Frontal cortex (tissue), 4 donors: ENCODE results near the gene AMIGO3. TPM values are rescaled to one million over a fixed set of nuclear protein-coding genes. Genes with fewer than 3 reads are reported as not detected.
"Not testable (repeated sequence)": the region's sequence is repeated elsewhere in the genome, so short reads cannot be mapped to it uniquely, and the experiment has no call there.

Source experiments
- DNase-seq, 2 donors: peaks; one replicate each; pipeline ENCODE4 v3.0.0; 2012; ENCODE audit warnings: low spot score in 2 of 2
- FAIRE-seq: peaks from 2 replicates; lab custom pipeline; 2012; peaks lifted over from hg19 to GRCh38; lab: Jason Lieb, UNC
- total RNA-seq: library from RNA; depleted of rRNA; stranded (reverse); fragments of >200 nt; gene quantifications from one replicate; pipeline ENCODE4 v1.2.3, GENCODE V29; 2014
- donor health status: control.
- donor health status: control.
- donor health status: control.

The AMIGO3 gene
- total RNA-seq, 1 donor from 2014 or later, result not detected

- not testable (repeated sequence) for DNase-seq, FAIRE-seq
These were observed 28.0 kb downstream of the AMIGO3 start for GRCh38 chr3:49691481-49691880.

GRCh38 chr3:49690856-49691255, 28.6 kb downstream of the AMIGO3 start:
- FAIRE-seq, DNase-seq: not testable (repeated sequence)

- not testable (repeated sequence) for FAIRE-seq, DNase-seq
These were observed 29.4 kb downstream of the AMIGO3 start for GRCh38 chr3:49689908-49690624.

GRCh38 chr3:49689046-49689907, 30.2 kb downstream of the AMIGO3 start, which contains the start of the genes MST1 and RNF123:
TSS of gene MST1 (minus strand) at chr3:49689474. CDS start at chr3:49688691, 783 bp downstream.
TSS of gene RNF123 (plus strand) at chr3:49689557. CDS start at chr3:49691166, 1,609 bp downstream.
- peak; percentile 87 to 91 for DNase-seq
- no peak for FAIRE-seq

- not testable (repeated sequence) for DNase-seq, FAIRE-seq
These were observed 31.0 kb downstream of the AMIGO3 start for GRCh38 chr3:49688338-49689045.

- not testable (repeated sequence) for DNase-seq, FAIRE-seq
These were observed 32.1 kb downstream of the AMIGO3 start for GRCh38 chr3:49687424-49687795.

- DNase-seq, result not testable (repeated sequence)
These were observed 32.6 kb downstream of the AMIGO3 start for GRCh38 chr3:49686769-49687423.

GRCh38 chr3:49686346-49686745, 33.1 kb downstream of the AMIGO3 start:
- FAIRE-seq, result not testable (repeated sequence)

More at GRCh38 chr3:49686769-49687423, 32.6 kb downstream of the AMIGO3 start:
- not testable (repeated sequence) for FAIRE-seq

GRCh38 chr3:49685846-49686245, 33.6 kb downstream of the AMIGO3 start:
- not testable (repeated sequence) for DNase-seq, FAIRE-seq

More at GRCh38 chr3:49686346-49686745, 33.1 kb downstream of the AMIGO3 start:
- DNase-seq, result not testable (repeated sequence)

- not testable (repeated sequence) for FAIRE-seq, DNase-seq
These were observed 34.4 kb downstream of the AMIGO3 start for GRCh38 chr3:49685103-49685502.

GRCh38 chr3:49684453-49684852, 35.0 kb downstream of the AMIGO3 start:
- not testable (repeated sequence) for FAIRE-seq, DNase-seq

- no peak for DNase-seq
- FAIRE-seq, result no peak
These were observed 36.3 kb downstream of the AMIGO3 start for GRCh38 chr3:49683162-49683561.

- FAIRE-seq (no peak), DNase-seq (no peak)
These were observed 37.9 kb downstream of the AMIGO3 start for GRCh38 chr3:49681543-49681942.

GRCh38 chr3:49681232-49681522, 38.3 kb downstream of the AMIGO3 start:
- FAIRE-seq (no peak), DNase-seq (no peak)

GRCh38 chr3:49680493-49681231, 38.8 kb downstream of the AMIGO3 start:
- FAIRE-seq (no peak), DNase-seq (no peak)

GRCh38 chr3:49675912-49676311, 43.6 kb downstream of the AMIGO3 start:
- DNase-seq (no peak), FAIRE-seq (no peak)

GRCh38 chr3:49674497-49674983, 44.9 kb downstream of the AMIGO3 start:
- no peak for FAIRE-seq
- no peak for DNase-seq

- DNase-seq (peak; percentile 94 to 98), FAIRE-seq (no peak)
These were observed 45.6 kb downstream of the AMIGO3 start, which contains the start of gene APEH for GRCh38 chr3:49673715-49674496. TSS of gene APEH (plus strand) at chr3:49674351. CDS start at chr3:49674402, 51 bp downstream.
